Loucy (cell line): ENCODE data around the gene TNIP2.

Experiments used
- CTCF ChIP-seq: fragments of 200-600 bp; sonication (generic); conservative IDR thresholded peaks from 2 replicates; pipeline ENCODE4 v1.5.1; 2014; ENCODE audit warnings: mild to moderate bottlenecking, antibody characterized with exemption, low read length
- EZH2phosphoT487 ChIP-seq: fragments of 200-600 bp; IDR thresholded peaks from 2 replicates; pipeline ENCODE4 v1.6.1; 2018; ENCODE audit warnings: antibody characterized with exemption, mild to moderate bottlenecking, moderate library complexity, borderline replicate concordance

GRCh38 chr4:2755821-2756690 is at the start of gene TNIP2:
- TF ChIP-seq CTCF: no peak
- no peak for TF ChIP-seq EZH2phosphoT487
